Tibial nerve (tissue), 3 donors: ENCODE results near the gene CPNE4.

Experiments
- POLR2A ChIP-seq, 2 donors: fragments of 450-650 bp; IDR thresholded peaks; one replicate each; pipeline ENCODE4 v1.6.1; 2017; ENCODE audit warnings: antibody characterized with exemption in 2 of 2, mild to moderate bottlenecking in 2 of 2, moderate library complexity in 2 of 2
- TF ChIP-seq, protein P1 (sequence below), 5 experiments: fragments of 200-600 bp in 3 of 5; fragments of 450-650 bp in 2 of 5; sonication (generic) in 3 of 5; IDR thresholded peaks; one replicate each; pipeline ENCODE4 v1.5.1; 2016 to 2019; ENCODE audit warnings: antibody characterized with exemption in 5 of 5, mild to moderate bottlenecking in 3 of 5, moderate library complexity in 2 of 5

DNA sequence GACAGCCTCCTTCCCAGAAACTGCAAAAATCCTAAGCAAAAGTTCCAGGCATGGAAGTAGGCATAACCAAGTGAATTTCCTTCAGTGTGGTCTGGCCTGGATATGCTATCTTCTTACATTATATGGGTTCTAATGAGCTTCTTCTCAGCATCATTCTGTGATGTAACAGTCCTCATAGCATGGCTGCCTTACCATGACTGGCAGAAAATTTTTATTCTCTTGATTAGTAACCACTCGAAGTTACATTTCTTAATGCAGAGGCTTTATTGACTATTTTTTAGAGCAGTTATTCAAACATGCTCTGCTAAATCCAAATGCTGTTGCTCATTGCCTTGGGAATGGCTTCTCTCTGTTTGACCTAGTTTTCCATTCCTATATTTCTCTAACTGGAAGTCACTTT, 21.1 kb upstream of the CPNE4 start:
- TF ChIP-seq, protein P1, sequence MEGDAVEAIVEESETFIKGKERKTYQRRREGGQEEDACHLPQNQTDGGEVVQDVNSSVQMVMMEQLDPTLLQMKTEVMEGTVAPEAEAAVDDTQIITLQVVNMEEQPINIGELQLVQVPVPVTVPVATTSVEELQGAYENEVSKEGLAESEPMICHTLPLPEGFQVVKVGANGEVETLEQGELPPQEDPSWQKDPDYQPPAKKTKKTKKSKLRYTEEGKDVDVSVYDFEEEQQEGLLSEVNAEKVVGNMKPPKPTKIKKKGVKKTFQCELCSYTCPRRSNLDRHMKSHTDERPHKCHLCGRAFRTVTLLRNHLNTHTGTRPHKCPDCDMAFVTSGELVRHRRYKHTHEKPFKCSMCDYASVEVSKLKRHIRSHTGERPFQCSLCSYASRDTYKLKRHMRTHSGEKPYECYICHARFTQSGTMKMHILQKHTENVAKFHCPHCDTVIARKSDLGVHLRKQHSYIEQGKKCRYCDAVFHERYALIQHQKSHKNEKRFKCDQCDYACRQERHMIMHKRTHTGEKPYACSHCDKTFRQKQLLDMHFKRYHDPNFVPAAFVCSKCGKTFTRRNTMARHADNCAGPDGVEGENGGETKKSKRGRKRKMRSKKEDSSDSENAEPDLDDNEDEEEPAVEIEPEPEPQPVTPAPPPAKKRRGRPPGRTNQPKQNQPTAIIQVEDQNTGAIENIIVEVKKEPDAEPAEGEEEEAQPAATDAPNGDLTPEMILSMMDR (IDR thresholded peaks at IDR 0.05) = no peak
- no peak for TF ChIP-seq POLR2A (IDR thresholded peaks at IDR 0.05)
